OCI-LY1 (cell line): ENCODE measurements around the gene PRDM1.

Experiments
- H2AFZ ChIP-seq: fragments of 200-600 bp; sonication (generic), shearing (Covaris generic); 2 replicates; pipeline ENCODE4 v1.6.0; 2014; ENCODE audit warnings: antibody characterized with exemption, mild to moderate bottlenecking, low read length
- H3F3A ChIP-seq: fragments of 200-600 bp; sonication (generic), shearing (Covaris generic); 2 replicates; pipeline ENCODE4 v1.6.0; 2014; ENCODE audit warnings: mild to moderate bottlenecking, antibody characterized with exemption, low read length, moderate library complexity; ENCODE audit not compliant: insufficient read depth
- H3K27ac ChIP-seq: fragments of 200-600 bp; sonication (generic); 2 replicates; pipeline ENCODE4 v1.5.1; 2014; ENCODE audit warnings: low read length, mixed run types, mild to moderate bottlenecking, low read depth; ENCODE audit not compliant: poor library complexity, severe bottlenecking
- H3K27me3 ChIP-seq: fragments of 200-600 bp; sonication (generic); 2 replicates; pipeline ENCODE4 v1.6.0; 2014; ENCODE audit warnings: antibody characterized with exemption, mild to moderate bottlenecking, low read length, moderate library complexity; ENCODE audit not compliant: insufficient read depth
- H3K36me3 ChIP-seq: fragments of 200-600 bp; sonication (generic); 2 replicates; pipeline ENCODE4 v1.6.1; 2014; ENCODE audit warnings: mild to moderate bottlenecking, antibody characterized with exemption, low read length, moderate library complexity, mixed read lengths; ENCODE audit not compliant: insufficient read depth
- H3K4me1 ChIP-seq: fragments of 200-600 bp; sonication (generic); 2 replicates; pipeline ENCODE4 v1.5.1; 2014; ENCODE audit warnings: mild to moderate bottlenecking, low read length, moderate library complexity; ENCODE audit not compliant: insufficient read depth, severe bottlenecking
- H3K4me2 ChIP-seq: fragments of 200-600 bp; sonication (generic), shearing (Covaris generic); 2 replicates; pipeline ENCODE4 v1.6.1; 2014; ENCODE audit warnings: low read length
- H3K4me3 ChIP-seq: fragments of 200-600 bp; sonication (generic); 2 replicates; pipeline ENCODE4 v1.5.1; 2014; ENCODE audit warnings: low read length, low read depth, mild to moderate bottlenecking, mixed read lengths; ENCODE audit not compliant: poor library complexity, severe bottlenecking
- H3K79me2 ChIP-seq: fragments of 200-600 bp; shearing (Covaris generic); 2 replicates; pipeline ENCODE4 v1.6.1; 2016; ENCODE audit warnings: mixed run types, low read length, mixed read lengths; ENCODE audit not compliant: insufficient read depth
- H3K9ac ChIP-seq: fragments of 200-600 bp; sonication (generic), shearing (Covaris generic); 2 replicates; pipeline ENCODE4 v1.6.1; 2014; ENCODE audit warnings: mild to moderate bottlenecking, low read length, mixed read lengths
- H3K9me2 ChIP-seq: fragments of 200-600 bp; sonication (generic), shearing (Covaris generic); 2 replicates; pipeline ENCODE4 v1.6.1; 2014; ENCODE audit warnings: low read depth, mild to moderate bottlenecking, low read length, mixed read lengths
- H3K9me3 ChIP-seq: fragments of 200-600 bp; shearing (Covaris generic); 2 replicates; pipeline ENCODE4 v1.6.1; 2014; ENCODE audit warnings: low read length, mixed read lengths
- H4K20me1 ChIP-seq: fragments of 200-600 bp; sonication (generic), shearing (Covaris generic); 2 replicates; pipeline ENCODE4 v1.6.0; 2016; ENCODE audit warnings: mild to moderate bottlenecking, low read length; ENCODE audit not compliant: insufficient read depth
- EZH2 ChIP-seq: fragments of 200-600 bp; sonication (generic), shearing (Covaris generic); IDR thresholded peaks from 2 replicates; pipeline ENCODE4 v1.8.0; 2017; ENCODE audit warnings: borderline replicate concordance, mixed run types, mild to moderate bottlenecking, antibody characterized with exemption, low read length, moderate library complexity, mixed read lengths
- TF ChIP-seq, protein P1 (sequence below): fragments of 200-600 bp; sonication (generic), shearing (Covaris generic); IDR thresholded peaks from 2 replicates; pipeline ENCODE4 v1.5.1; 2017; ENCODE audit warnings: mild to moderate bottlenecking, antibody characterized with exemption, low read length, moderate library complexity, mixed read lengths

The PRDM1 gene

DNA sequence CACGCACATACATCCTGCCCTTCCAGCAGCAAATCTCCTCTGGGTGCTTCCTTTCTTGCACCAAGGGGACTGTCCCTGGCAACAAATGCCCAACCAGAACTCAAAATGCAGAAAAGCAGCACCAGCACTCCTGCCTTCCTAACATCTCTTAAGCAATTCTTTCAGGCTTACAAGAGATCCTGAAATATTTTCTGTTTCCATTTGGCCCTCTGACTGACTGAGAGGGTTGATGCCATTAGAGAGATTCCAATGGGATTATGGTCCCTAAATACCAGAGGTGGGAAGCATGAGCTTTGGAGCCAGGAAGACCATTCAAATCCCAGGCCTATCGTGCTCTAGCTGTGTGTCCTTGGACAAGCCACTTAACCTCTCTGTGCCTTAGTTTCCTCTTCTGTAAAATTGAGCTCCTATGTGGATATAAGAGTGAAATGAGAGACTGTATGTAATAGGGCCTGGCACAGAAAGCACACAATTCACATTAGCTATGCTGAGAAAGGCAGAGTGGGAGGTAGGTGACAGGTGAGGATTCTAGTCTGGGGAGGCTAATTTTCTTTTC lies 56.8 kb downstream of the PRDM1 start:
- H3K4me2 ChIP-seq = no peak overlapping the region
- H3K36me3 ChIP-seq = no peaks in the 10 kb centered on the region
- TF ChIP-seq, protein P1, sequence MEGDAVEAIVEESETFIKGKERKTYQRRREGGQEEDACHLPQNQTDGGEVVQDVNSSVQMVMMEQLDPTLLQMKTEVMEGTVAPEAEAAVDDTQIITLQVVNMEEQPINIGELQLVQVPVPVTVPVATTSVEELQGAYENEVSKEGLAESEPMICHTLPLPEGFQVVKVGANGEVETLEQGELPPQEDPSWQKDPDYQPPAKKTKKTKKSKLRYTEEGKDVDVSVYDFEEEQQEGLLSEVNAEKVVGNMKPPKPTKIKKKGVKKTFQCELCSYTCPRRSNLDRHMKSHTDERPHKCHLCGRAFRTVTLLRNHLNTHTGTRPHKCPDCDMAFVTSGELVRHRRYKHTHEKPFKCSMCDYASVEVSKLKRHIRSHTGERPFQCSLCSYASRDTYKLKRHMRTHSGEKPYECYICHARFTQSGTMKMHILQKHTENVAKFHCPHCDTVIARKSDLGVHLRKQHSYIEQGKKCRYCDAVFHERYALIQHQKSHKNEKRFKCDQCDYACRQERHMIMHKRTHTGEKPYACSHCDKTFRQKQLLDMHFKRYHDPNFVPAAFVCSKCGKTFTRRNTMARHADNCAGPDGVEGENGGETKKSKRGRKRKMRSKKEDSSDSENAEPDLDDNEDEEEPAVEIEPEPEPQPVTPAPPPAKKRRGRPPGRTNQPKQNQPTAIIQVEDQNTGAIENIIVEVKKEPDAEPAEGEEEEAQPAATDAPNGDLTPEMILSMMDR = no peak
- TF ChIP-seq EZH2 = no peak
- no peaks in the 10 kb centered on the region for H3F3A ChIP-seq
- no peaks in the 10 kb centered on the region for H4K20me1 ChIP-seq
- H2AFZ ChIP-seq = no peak overlapping the region
- no peaks in the 10 kb centered on the region for H3K79me2 ChIP-seq
- H3K4me1 ChIP-seq = no peaks in the 10 kb centered on the region
- H3K4me3 ChIP-seq = no peak overlapping the region
- no peak overlapping the region for H3K27ac ChIP-seq
- H3K27me3 ChIP-seq = no peaks in the 10 kb centered on the region; the same call in 1 of the 2 replicates
- no peak overlapping the region for H3K9ac ChIP-seq
- no peaks in the 10 kb centered on the region for H3K9me3 ChIP-seq
- no peaks in the 10 kb centered on the region for H3K9me2 ChIP-seq

DNA sequence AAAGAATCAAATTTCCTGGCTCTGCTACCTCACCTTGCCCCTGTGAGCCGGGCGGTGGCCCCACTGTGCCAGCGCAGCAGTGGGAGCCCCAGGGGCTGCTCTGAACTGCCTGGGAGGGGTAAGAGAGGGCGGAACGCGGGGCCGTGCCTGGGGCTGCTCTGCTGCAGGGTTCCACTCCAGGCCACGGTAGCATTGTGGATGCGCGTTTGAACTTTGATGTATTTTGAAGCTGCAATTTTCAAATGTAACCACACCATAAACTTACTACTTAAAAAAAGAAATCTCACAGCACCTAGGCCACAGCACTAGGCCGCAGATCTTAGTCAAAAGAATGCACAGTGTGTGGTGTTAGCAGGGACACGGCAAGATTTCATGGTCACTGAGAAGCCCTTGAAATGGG lies 57.5 kb downstream of the PRDM1 start:
- no peaks in the 10 kb centered on the region for H3K9me3 ChIP-seq
- H3K4me2 ChIP-seq = no peak overlapping the region
- H2AFZ ChIP-seq = no peak overlapping the region
- H3K4me1 ChIP-seq = no peaks in the 10 kb centered on the region
- no peaks in the 10 kb centered on the region for H3K36me3 ChIP-seq
- no peak overlapping the region for H3K27ac ChIP-seq
- no peaks in the 10 kb centered on the region for H3K79me2 ChIP-seq
- H3F3A ChIP-seq = no peaks in the 10 kb centered on the region
- TF ChIP-seq, protein P1 = no peak
- TF ChIP-seq EZH2 = no peak
- H3K9me2 ChIP-seq = no peaks in the 10 kb centered on the region
- no peak overlapping the region for H3K9ac ChIP-seq
- no peaks in the 10 kb centered on the region; the same call in 1 of the 2 replicates for H3K27me3 ChIP-seq
- H4K20me1 ChIP-seq = no peaks in the 10 kb centered on the region
- H3K4me3 ChIP-seq = no peak overlapping the region

DNA sequence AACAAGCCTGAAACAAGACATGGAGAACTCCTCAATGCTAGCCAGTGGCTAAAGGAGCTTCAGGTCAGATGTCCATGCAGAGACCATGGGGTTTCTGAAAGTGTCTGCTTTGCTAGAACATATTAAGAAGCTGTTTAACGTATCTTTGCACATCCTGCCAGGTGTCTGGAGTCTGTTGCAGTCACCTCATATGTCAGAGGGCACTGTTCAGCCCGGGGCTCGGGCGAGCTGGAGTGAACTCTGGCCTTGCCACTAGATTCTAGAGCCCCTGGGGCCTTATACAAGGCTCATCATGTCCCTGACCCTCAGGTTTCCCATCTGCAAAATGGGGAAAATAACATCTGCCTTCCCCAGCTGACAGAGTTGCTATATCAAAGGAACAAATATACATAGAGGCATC lies 59.0 kb downstream of the PRDM1 start:
- Histone ChIP-seq H2AFZ (no peak overlapping the region), H4K20me1 (no peaks in the 10 kb centered on the region), H3F3A (no peaks in the 10 kb centered on the region), H3K4me3 (no peak overlapping the region), H3K36me3 (no peaks in the 10 kb centered on the region), H3K9me3 (no peaks in the 10 kb centered on the region), H3K27me3 (no peaks in the 10 kb centered on the region), H3K4me2 (no peak overlapping the region), H3K4me1 (no peaks in the 10 kb centered on the region), H3K79me2 (no peaks in the 10 kb centered on the region), H3K9ac (no peak overlapping the region), H3K27ac (no peak overlapping the region), H3K9me2 (no peaks in the 10 kb centered on the region)
- TF ChIP-seq, protein P1 = no peak
- TF ChIP-seq EZH2 = no peak
